IPS-18a (cell line): ENCODE measurements around the gene ZNF335.

Source experiments
- H3K27ac ChIP-seq: one replicate; pipeline ENCODE4 v1.5.1; 2013; ENCODE audit warnings: low read length
- H3K27me3 ChIP-seq: one replicate; pipeline ENCODE4 v1.6.1; 2013; ENCODE audit warnings: mild to moderate bottlenecking, low read length; ENCODE audit not compliant: control insufficient read depth, insufficient read depth
- H3K36me3 ChIP-seq: one replicate; pipeline ENCODE4 v1.6.1; 2013; ENCODE audit warnings: low read depth, low read length; ENCODE audit not compliant: control insufficient read depth
- H3K4me1 ChIP-seq: one replicate; pipeline ENCODE4 v1.6.1; 2013; ENCODE audit warnings: low read depth, low read length; ENCODE audit not compliant: control insufficient read depth
- H3K4me3 ChIP-seq: one replicate; pipeline ENCODE4 v1.5.1; 2013; ENCODE audit warnings: low read length
- H3K9ac ChIP-seq: one replicate; pipeline ENCODE4 v1.6.1; 2013; ENCODE audit warnings: mild to moderate bottlenecking, low read length, moderate library complexity
- H3K9me3 ChIP-seq: one replicate; pipeline ENCODE4 v1.6.1; 2013; ENCODE audit warnings: low read depth, low read length; ENCODE audit not compliant: control insufficient read depth

The ZNF335 gene

GRCh38 chr20:45953672-45954071, 18.3 kb downstream of the ZNF335 start:
- Histone ChIP-seq H3K9ac (no peak overlapping the region), H3K36me3 (peaks cover 13% of the 10 kb centered on the region)

GRCh38 chr20:45952861-45953260, 19.1 kb downstream of the ZNF335 start:
- Histone ChIP-seq H3K4me1 (no peaks in the 10 kb centered on the region), H3K9ac (no peak overlapping the region), H3K27ac (no peak overlapping the region), H3K27me3 (no peaks in the 10 kb centered on the region), H3K4me3 (no peak overlapping the region), H3K9me3 (no peaks in the 10 kb centered on the region), H3K36me3 (peaks cover 8% of the 10 kb centered on the region)

More at GRCh38 chr20:45953672-45954071, 18.3 kb downstream of the ZNF335 start:
- no peaks in the 10 kb centered on the region for H3K4me1 ChIP-seq
- H3K27ac ChIP-seq: no peak overlapping the region
- no peaks in the 10 kb centered on the region for H3K27me3 ChIP-seq
- H3K9me3 ChIP-seq: no peaks in the 10 kb centered on the region
- no peak overlapping the region for H3K4me3 ChIP-seq

GRCh38 chr20:45951925-45952834, 19.8 kb downstream of the ZNF335 start:
- H3K9ac ChIP-seq: no peak overlapping the region
- H3K36me3 ChIP-seq: peaks cover 12% of the 10 kb centered on the region
- no peak overlapping the region for H3K27ac ChIP-seq
- H3K4me1 ChIP-seq: no peaks in the 10 kb centered on the region
- H3K9me3 ChIP-seq: no peaks in the 10 kb centered on the region
- no peaks in the 10 kb centered on the region for H3K27me3 ChIP-seq
- no peak overlapping the region for H3K4me3 ChIP-seq

GRCh38 chr20:45950330-45950646, 21.7 kb downstream of the ZNF335 start:
- H3K4me1 ChIP-seq: no peaks in the 10 kb centered on the region
- H3K9ac ChIP-seq: no peak overlapping the region
- H3K27ac ChIP-seq: no peak overlapping the region
- no peaks in the 10 kb centered on the region for H3K27me3 ChIP-seq
- no peak overlapping the region for H3K4me3 ChIP-seq
- no peaks in the 10 kb centered on the region for H3K9me3 ChIP-seq
- peaks cover 31% of the 10 kb centered on the region for H3K36me3 ChIP-seq

- Histone ChIP-seq H3K9me3 (no peaks in the 10 kb centered on the region), H3K4me3 (no peak overlapping the region), H3K4me1 (no peaks in the 10 kb centered on the region), H3K27me3 (no peaks in the 10 kb centered on the region), H3K9ac (no peak overlapping the region), H3K27ac (no peak overlapping the region), H3K36me3 (peaks cover 36% of the 10 kb centered on the region)
These were observed 22.3 kb downstream of the ZNF335 start for GRCh38 chr20:45949542-45950329.

- Histone ChIP-seq H3K4me3 (no peak overlapping the region), H3K9ac (no peak overlapping the region), H3K4me1 (no peaks in the 10 kb centered on the region), H3K27me3 (no peaks in the 10 kb centered on the region), H3K27ac (no peak overlapping the region), H3K36me3 (peaks cover 44% of the 10 kb centered on the region), H3K9me3 (no peaks in the 10 kb centered on the region)
These were observed 23.1 kb downstream of the ZNF335 start for GRCh38 chr20:45948742-45949541.

GRCh38 chr20:45948261-45948733, 23.7 kb downstream of the ZNF335 start:
- Histone ChIP-seq H3K36me3 (peaks cover 50% of the 10 kb centered on the region), H3K4me1 (no peaks in the 10 kb centered on the region), H3K9me3 (no peaks in the 10 kb centered on the region), H3K27ac (no peak overlapping the region), H3K27me3 (no peaks in the 10 kb centered on the region), H3K9ac (no peak overlapping the region), H3K4me3 (no peak overlapping the region)

- peaks cover 55% of the 10 kb centered on the region for H3K36me3 ChIP-seq
- no peaks in the 10 kb centered on the region for H3K27me3 ChIP-seq
These were observed 24.7 kb downstream of the ZNF335 start for GRCh38 chr20:45947110-45947866.

GRCh38 chr20:45946149-45946970, 25.6 kb downstream of the ZNF335 start:
- Histone ChIP-seq H3K4me1 (no peaks in the 10 kb centered on the region), H3K27me3 (no peaks in the 10 kb centered on the region), H3K36me3 (peaks cover 47% of the 10 kb centered on the region), H3K9ac (no peak overlapping the region), H3K9me3 (no peaks in the 10 kb centered on the region), H3K27ac (no peak overlapping the region), H3K4me3 (no peak overlapping the region)

More at GRCh38 chr20:45947110-45947866, 24.7 kb downstream of the ZNF335 start:
- no peak overlapping the region for H3K4me3 ChIP-seq
- no peaks in the 10 kb centered on the region for H3K9me3 ChIP-seq
- no peaks in the 10 kb centered on the region for H3K4me1 ChIP-seq
- no peak overlapping the region for H3K9ac ChIP-seq
- no peak overlapping the region for H3K27ac ChIP-seq

- no peak overlapping the region for H3K27ac ChIP-seq
- H3K36me3 ChIP-seq: peaks cover 52% of the 10 kb centered on the region
- no peaks in the 10 kb centered on the region for H3K4me1 ChIP-seq
These were observed 26.3 kb downstream of the ZNF335 start for GRCh38 chr20:45945678-45946148.

More at GRCh38 chr20:45945678-45946148, 26.3 kb downstream of the ZNF335 start:
- Histone ChIP-seq H3K27me3 (no peaks in the 10 kb centered on the region), H3K4me3 (no peak overlapping the region), H3K9ac (no peak overlapping the region), H3K9me3 (no peaks in the 10 kb centered on the region)
